Measurements from ENCODE around the gene SMS.

GRCh38 chrX:22032084-22032483, 91.6 kb downstream of the SMS start, which contains the start of gene PHEX:
- no peak for TF ChIP-seq CTCF (IDR thresholded peaks at IDR 0.05)
- no peak for TF ChIP-seq POLR2A (IDR thresholded peaks at IDR 0.05)
- TF ChIP-seq POLR2AphosphoS5 (IDR thresholded peaks at IDR 0.05): no peak

Data from breast epithelium (tissue), 3 donors.